PC-3 (cell line): ENCODE data around the gene RRBP1. TPM values are rescaled to one million over a fixed set of nuclear protein-coding genes. Genes with fewer than 3 reads are reported as not detected.

Source experiments
- ATAC-seq: fragments of 200-7000 bp; cut with Tn5 transposase; 2 replicates; pipeline ENCODE4 v1.9.1; 2020; ENCODE audit warnings: mild to moderate bottlenecking, moderate library complexity
- BruUV-seq: library from RNA; stranded (reverse); fragments of 400-500 nt; replicated peaks from 2 replicates; lab custom pipeline; 2021; lab: Mats Ljungman, UMichigan
- CTCF ChIA-PET: fragments of 300-600 bp; sonication (Branson Sonifier 250); formaldehyde crosslinking; loops from one replicate; lab custom pipeline; 2022; ENCODE audit warnings: antibody characterized with exemption; lab: Charles Lee
- POLR2A ChIA-PET: fragments of 300-600 bp; sonication (Branson Sonifier 250); formaldehyde crosslinking; loops from one replicate; lab custom pipeline; 2022; ENCODE audit warnings: antibody characterized with exemption; ENCODE audit not compliant: unreplicated experiment; lab: Charles Lee
- DNase-seq: peaks from one replicate; pipeline ENCODE4 v3.0.0-alpha.2; 2015
- H2AFZ ChIP-seq: fragments of 300-600 bp; sonication (generic); 2 replicates; pipeline ENCODE4 v1.6.0; 2016; ENCODE audit warnings: antibody characterized with exemption, low read length
- H3F3A ChIP-seq: fragments of 300-600 bp; sonication (generic); one replicate; pipeline ENCODE4 v1.6.0; 2017; ENCODE audit warnings: antibody characterized with exemption, low read length, control low read depth, mild to moderate bottlenecking; ENCODE audit not compliant: unreplicated experiment
- H3K27ac ChIP-seq: fragments of 300-600 bp; sonication (generic); 2 replicates; pipeline ENCODE4 v1.5.1; 2016; ENCODE audit warnings: mild to moderate bottlenecking, low read length
- H3K27me3 ChIP-seq: fragments of 300-600 bp; sonication (generic); 2 replicates; pipeline ENCODE4 v1.6.1; 2016; ENCODE audit warnings: low read length, mixed read lengths
- H3K36me3 ChIP-seq: fragments of 300-600 bp; sonication (generic); 2 replicates; pipeline ENCODE4 v1.6.1; 2016; ENCODE audit warnings: low read depth, mixed run types, low read length, mixed read lengths
- H3K4me1 ChIP-seq: fragments of 300-600 bp; sonication (generic); 2 replicates; pipeline ENCODE4 v1.5.1; 2016; ENCODE audit warnings: low read length; ENCODE audit not compliant: insufficient read depth
- H3K4me2 ChIP-seq: fragments of 300-600 bp; sonication (generic); 2 replicates; pipeline ENCODE4 v1.6.0; 2016; ENCODE audit warnings: low read length
- H3K4me3 ChIP-seq: fragments of 300-600 bp; sonication (generic); 2 replicates; pipeline ENCODE4 v1.5.1; 2016; ENCODE audit warnings: mild to moderate bottlenecking, low read length, mixed read lengths
- H3K79me2 ChIP-seq: fragments of 300-600 bp; sonication (generic); 2 replicates; pipeline ENCODE4 v1.6.1; 2017; ENCODE audit warnings: low read length, mixed read lengths
- H3K9ac ChIP-seq: fragments of 300-600 bp; sonication (generic); 2 replicates; pipeline ENCODE4 v1.6.0; 2016; ENCODE audit warnings: mild to moderate bottlenecking, low read length
- H3K9me2 ChIP-seq: fragments of 300-600 bp; sonication (generic); replicated peaks from 2 replicates; pipeline ENCODE4 v1.6.1; 2016; ENCODE audit warnings: mixed run types, low read length, mixed read lengths
- H3K9me3 ChIP-seq: fragments of 300-600 bp; sonication (generic); 2 replicates; pipeline ENCODE4 v1.6.1; 2016; ENCODE audit warnings: low read length, mixed read lengths
- H4K20me1 ChIP-seq: fragments of 300-600 bp; sonication (generic); 2 replicates; pipeline ENCODE4 v1.6.1; 2016; ENCODE audit warnings: low read length, mixed read lengths
- CTCF ChIP-seq: fragments of 300-600 bp; sonication (generic); conservative IDR thresholded peaks from 2 replicates; pipeline ENCODE4 v1.5.1; 2017; ENCODE audit warnings: antibody characterized with exemption, low read depth, mild to moderate bottlenecking, low read length
- EZH2 ChIP-seq: fragments of 300-600 bp; sonication (generic); IDR thresholded peaks from one replicate; pipeline ENCODE4 v1.6.1; 2017; ENCODE audit warnings: antibody characterized with exemption, mild to moderate bottlenecking, low read length; ENCODE audit not compliant: unreplicated experiment
- EZH2phosphoT487 ChIP-seq: fragments of 300-600 bp; sonication (generic); IDR thresholded peaks from 2 replicates; pipeline ENCODE4 v1.6.1; 2018; ENCODE audit warnings: mild to moderate bottlenecking, antibody characterized with exemption, low read length, borderline replicate concordance
- intact Hi-C: fragments of 100-400 bp; cut with micrococcal nuclease; formaldehyde crosslinking; loops from 2 replicates; pipeline ENCODE4 v1.9.0; 2023
- total RNA-seq: library from RNA; depleted of rRNA; stranded (reverse); fragments of >200 nt; gene quantifications from 2 replicates; pipeline ENCODE4 v1.2.3, GENCODE V29; 2014

Gene RRBP1
- total RNA-seq, 1 experiment from 2014 or later: 176 TPM

- ChIA-PET POLR2A (no interaction called here), CTCF (no interaction called here)
- no peaks in the 10 kb centered on the region for H3F3A ChIP-seq
- peaks cover 62% of the 10 kb centered on the region for H3K36me3 ChIP-seq
- DNase-seq: no peak
- no peaks in the 10 kb centered on the region for H3K79me2 ChIP-seq
- no peaks in the 10 kb centered on the region for H3K27me3 ChIP-seq
- H4K20me1 ChIP-seq: no peaks in the 10 kb centered on the region
- no peak for TF ChIP-seq EZH2
- H3K9me3 ChIP-seq: no peaks in the 10 kb centered on the region
- no peaks in the 10 kb centered on the region for H3K4me1 ChIP-seq
- no TSS peak for BruUV-seq
- H2AFZ ChIP-seq: no peak overlapping the region
- H3K9ac ChIP-seq: no peak overlapping the region
- no peak for ATAC-seq
- H3K9me2 ChIP-seq: no peaks in the 10 kb centered on the region
- intact Hi-C loops: no loop called here
- no peak overlapping the region for H3K4me3 ChIP-seq
- no peak overlapping the region for H3K4me2 ChIP-seq
- H3K27ac ChIP-seq: no peak overlapping the region
Measured at GRCh38 chr20:17620371-17621228, 61.4 kb downstream of the RRBP1 start.

DNA sequence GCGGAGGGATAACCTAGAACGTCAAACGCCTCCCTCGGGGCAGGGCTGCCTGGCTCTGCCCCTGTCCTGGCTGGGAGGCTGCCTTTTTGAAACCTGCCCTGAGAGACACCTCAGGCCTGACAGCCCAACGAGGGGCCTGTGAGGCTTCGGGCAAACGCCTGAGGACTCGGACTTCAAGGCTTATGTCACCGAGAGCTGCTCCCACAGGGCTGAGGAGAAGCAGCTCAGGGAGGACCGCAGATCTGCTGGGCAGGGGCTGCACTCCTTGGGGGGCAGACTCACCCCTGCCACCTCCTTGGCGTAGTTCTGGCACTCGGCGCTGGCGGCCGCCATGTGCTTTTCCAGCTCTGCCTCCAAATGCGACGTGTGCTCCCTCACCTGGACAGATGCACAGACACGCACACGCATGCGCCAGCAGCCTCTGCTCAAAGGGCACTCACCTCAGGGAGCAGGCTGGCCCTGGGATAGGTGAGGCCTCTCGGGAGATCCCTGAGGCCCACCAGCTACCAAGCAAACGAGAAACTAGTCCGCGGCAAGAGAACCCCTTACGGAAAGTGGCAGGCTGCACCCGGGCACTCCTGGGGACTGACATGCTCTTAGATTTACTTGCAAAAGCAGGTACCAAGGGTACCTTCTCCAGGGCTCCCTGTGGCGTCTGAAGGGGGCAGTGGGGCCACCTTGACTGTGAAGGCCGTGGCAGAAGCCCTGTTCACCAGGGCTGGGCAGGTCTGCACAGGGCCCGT is 62.5 kb downstream of the RRBP1 start:
- Histone ChIP-seq H3F3A (no peaks in the 10 kb centered on the region), H2AFZ (no peak overlapping the region), H3K9me3 (no peaks in the 10 kb centered on the region), H3K27me3 (no peaks in the 10 kb centered on the region), H4K20me1 (no peaks in the 10 kb centered on the region), H3K9me2 (no peaks in the 10 kb centered on the region), H3K9ac (no peak overlapping the region), H3K36me3 (peaks cover 63% of the 10 kb centered on the region), H3K4me2 (no peak overlapping the region), H3K4me1 (no peaks in the 10 kb centered on the region), H3K79me2 (no peaks in the 10 kb centered on the region), H3K4me3 (no peak overlapping the region), H3K27ac (no peak overlapping the region)
- no TSS peak for BruUV-seq
- ChIA-PET POLR2A (no interaction called here), CTCF (no interaction called here)
- TF ChIP-seq EZH2phosphoT487 (no peak), EZH2 (no peak), CTCF (no peak)
- DNase-seq (no peak), ATAC-seq (no peak)
- intact Hi-C loops: no loop called here

DNA sequence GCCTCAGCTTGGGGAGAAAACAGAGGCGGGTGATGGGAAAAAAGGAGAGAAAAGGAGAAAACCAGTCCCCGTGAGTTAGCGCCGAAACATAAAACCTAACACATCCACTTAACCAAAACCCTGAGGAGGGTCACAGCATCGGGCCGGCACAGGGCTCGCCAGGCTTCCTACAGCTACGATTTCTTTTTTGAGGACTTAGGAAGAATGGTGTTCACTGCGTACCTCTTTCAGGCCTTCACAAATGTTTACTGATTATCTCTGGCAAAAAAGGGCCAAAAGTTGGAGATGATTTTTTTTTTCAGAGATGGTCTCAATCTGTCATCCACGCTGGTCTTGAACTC is 63.4 kb downstream of the RRBP1 start:
- Histone ChIP-seq H3K4me1 (no peaks in the 10 kb centered on the region), H3K4me3 (no peak overlapping the region), H3K36me3 (peaks cover 55% of the 10 kb centered on the region), H3K27me3 (no peaks in the 10 kb centered on the region), H2AFZ (no peak overlapping the region), H3K4me2 (no peak overlapping the region), H3F3A (no peaks in the 10 kb centered on the region), H3K9ac (no peak overlapping the region), H3K9me3 (no peaks in the 10 kb centered on the region), H3K79me2 (no peaks in the 10 kb centered on the region), H4K20me1 (no peaks in the 10 kb centered on the region), H3K27ac (no peak overlapping the region), H3K9me2 (no peaks in the 10 kb centered on the region)
- no peak for ATAC-seq
- no TSS peak for BruUV-seq
- ChIA-PET CTCF (interaction anchor here (1.1 kb wide), 1 partner anchor 82 kb away, joined by 7 read pairs; no protein-coding TSS in a partner anchor), POLR2A (interaction anchor here (0.8 kb wide), 1 partner anchor 8 kb away, joined by 3 read pairs; no protein-coding TSS in a partner anchor)
- intact Hi-C loops: no loop called here
- no peak for TF ChIP-seq EZH2
- TF ChIP-seq EZH2phosphoT487: no peak
- TF ChIP-seq CTCF: no peak
- DNase-seq: no peak
